ENCODE data around the gene EPHA3.

GRCh38 chr3:89232155-89232554, 124.7 kb downstream of the EPHA3 start:
- TF ChIP-seq TBL1XR1 (IDR thresholded peaks at IDR 0.05; ENCODE audit: low read length in 2 of 2) (no peak), POU5F1 (IDR thresholded peaks at IDR 0.05; ENCODE audit: borderline replicate concordance, low read depth, low read length, partially characterized antibody) (no peak), EP300 (IDR thresholded peaks at IDR 0.05; ENCODE audit: low read length) (no peak), POLR2AphosphoS5 (IDR thresholded peaks at IDR 0.05; ENCODE audit: control insufficient read depth, insufficient read depth, low read depth, low read length) (no peak), SREBF1 (IDR thresholded peaks at IDR 0.05; ENCODE audit: borderline replicate concordance, low read depth, low read length) (no peak)

All from K562 (cell line).